Mucosa of rectum (tissue), 2 donors: ENCODE measurements around the gene ERCC1.
"Not testable (repeated sequence)": the region's sequence is repeated elsewhere in the genome, so short reads cannot be mapped to it uniquely, and the experiment has no call there.

ENCODE experiments used
- H3K27ac ChIP-seq, 2 donors: one replicate each; pipeline ENCODE4 v1.7.0; 2013; ENCODE audit warnings: inconsistent platforms in 2 of 2, low read depth in 2 of 2, low read length in 2 of 2
- H3K27me3 ChIP-seq, 2 donors: one replicate each; pipeline ENCODE4 v1.7.0; 2013; ENCODE audit warnings: low read length in 2 of 2; ENCODE audit not compliant: control insufficient read depth in 2 of 2, insufficient read depth in 2 of 2
- H3K36me3 ChIP-seq, 2 donors: one replicate each; pipeline ENCODE4 v1.7.0; 2013; ENCODE audit warnings: low read length in 2 of 2; ENCODE audit not compliant: control insufficient read depth in 2 of 2, insufficient read depth in 2 of 2
- H3K4me1 ChIP-seq, 2 donors: one replicate each; pipeline ENCODE4 v1.7.0; 2013; ENCODE audit warnings: low read length in 2 of 2, mild to moderate bottlenecking in 1 of 2; ENCODE audit not compliant: control insufficient read depth in 2 of 2, insufficient read depth in 2 of 2
- H3K4me3 ChIP-seq, 2 donors: one replicate each; pipeline ENCODE4 v1.7.0; 2013; ENCODE audit warnings: low read length in 2 of 2
- H3K9ac ChIP-seq, 2 donors: one replicate each; pipeline ENCODE4 v1.7.0; 2013; ENCODE audit warnings: low read length in 2 of 2, low read depth in 1 of 2, mild to moderate bottlenecking in 1 of 2
- H3K9me3 ChIP-seq, 2 donors: one replicate each; pipeline ENCODE4 v1.7.0; 2013; ENCODE audit warnings: low read length in 2 of 2; ENCODE audit not compliant: control insufficient read depth in 2 of 2
- donor health status: healthy.
- donor health status: Normal muscosa, but diverticular disease.

Gene ERCC1

DNA sequence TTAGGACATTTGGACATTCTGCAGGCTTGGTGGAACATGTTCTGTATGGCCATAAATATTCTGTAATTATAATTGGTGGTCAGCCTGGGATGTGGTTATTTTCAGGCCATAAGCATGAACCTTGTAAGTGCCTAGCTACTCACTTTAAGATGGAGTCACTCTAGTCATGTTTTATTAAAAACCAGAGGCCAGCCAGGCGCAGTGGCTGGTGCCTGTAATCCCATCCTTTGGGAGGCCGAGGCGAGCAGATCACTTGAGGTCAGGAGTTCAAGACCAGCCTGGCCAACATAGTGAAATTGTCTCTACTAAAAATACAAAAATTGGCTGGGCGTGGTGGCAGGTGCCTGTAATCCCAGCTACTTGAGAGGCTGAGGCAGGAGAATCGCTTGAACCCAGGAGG is 16.1 kb downstream of the ERCC1 start:
- H3K4me1 ChIP-seq: peaks cover 33 to 43% of the 10 kb centered on the region in 2 donors
- not testable (repeated sequence) for H3K36me3 ChIP-seq, H3K27ac ChIP-seq, H3K27me3 ChIP-seq, H3K9me3 ChIP-seq, H3K9ac ChIP-seq, H3K4me3 ChIP-seq

DNA sequence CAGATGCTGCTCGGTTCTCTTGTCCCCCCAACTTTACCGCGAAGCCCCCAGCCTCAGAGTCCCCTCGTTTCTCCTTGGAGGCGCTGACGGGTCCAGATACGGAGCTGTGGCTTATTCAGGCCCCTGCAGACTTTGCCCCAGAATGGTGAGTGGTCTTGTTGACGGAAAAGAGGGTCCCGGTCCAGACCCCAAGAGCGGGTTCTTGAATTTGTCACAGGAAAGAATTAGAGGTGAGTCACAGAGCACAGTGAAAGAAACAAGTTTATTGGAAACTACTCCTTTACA is 16.7 kb downstream of the ERCC1 start:
- Histone ChIP-seq H3K36me3 (peaks cover 0 to 1% of the 10 kb centered on the region in 2 donors), H3K4me1 (peaks cover 35 to 46% of the 10 kb centered on the region in 2 donors), H3K27ac (no peak overlapping the region), H3K27me3 (no peaks in the 10 kb centered on the region), H3K9ac (peak overlapping the region; percentile 61 to 77), H3K4me3 (peak overlapping the region; percentile 94 to 96), H3K9me3 (no peaks in the 10 kb centered on the region)

DNA sequence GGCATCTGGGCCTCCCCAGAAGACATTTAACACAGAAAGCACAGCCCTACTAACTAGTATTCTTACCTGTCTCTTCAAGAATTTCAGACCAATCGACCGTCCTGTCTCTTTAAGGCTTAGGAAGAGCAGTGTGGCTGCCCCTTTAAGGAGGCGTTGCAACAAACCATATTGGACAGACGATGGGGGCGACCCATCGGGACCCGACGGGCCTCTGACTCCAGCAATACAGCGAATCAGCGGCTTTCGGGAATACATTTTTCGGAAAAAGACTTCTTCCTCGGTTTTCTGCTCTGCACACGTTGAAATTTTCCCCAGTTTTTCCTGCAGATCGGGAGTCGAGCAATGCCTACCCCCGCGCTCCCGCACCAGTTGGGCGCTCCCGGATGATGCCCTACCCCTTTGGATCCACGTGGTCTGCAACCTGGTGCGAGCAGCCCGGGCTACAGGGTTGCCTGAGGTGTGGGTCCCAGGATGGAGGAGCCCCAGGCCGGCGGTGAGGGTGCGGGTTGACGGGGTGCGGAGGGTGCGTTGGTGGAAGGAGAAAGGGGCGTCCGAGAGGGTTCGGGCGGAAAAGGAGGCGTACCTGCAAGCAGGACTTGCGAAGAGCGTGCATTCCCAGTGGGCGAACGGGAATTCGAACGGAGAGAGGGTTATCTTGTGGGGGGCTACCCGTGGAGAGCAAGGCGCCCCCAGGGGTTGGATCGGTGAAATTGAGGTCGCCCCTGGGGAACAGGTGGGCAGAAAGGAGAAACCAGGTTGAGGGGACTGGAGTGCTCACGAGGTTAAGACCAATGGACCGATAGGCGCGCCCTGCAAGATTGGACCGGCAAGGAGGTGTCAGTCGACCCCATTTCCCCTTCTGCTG is 17.3 kb downstream of the ERCC1 start, which contains the start of gene POLR1G:
TSS of gene POLR1G (plus strand) at position 419 of the 865 bp plus-strand sequence. CDS start at position 472, 53 bp downstream.
- Histone ChIP-seq H3K27ac (peak within 1 kb of the TSS; percentile 92 to 97), H3K4me3 (peak within 1 kb of the TSS; percentile 94 to 96), H3K9ac (peak within 1 kb of the TSS; percentile 77 to 90), H3K36me3 (peaks cover 0 to 1% of the 10 kb centered on the region in 2 donors), H3K4me1 (peaks cover 35 to 46% of the 10 kb centered on the region in 2 donors), H3K27me3 (no peaks in the 10 kb centered on the region), H3K9me3 (no peaks in the 10 kb centered on the region)

- peak overlapping the region; percentile 77 to 90 for H3K9ac ChIP-seq
- H3K4me1 ChIP-seq: peaks cover 35 to 46% of the 10 kb centered on the region in 2 donors
- H3K27me3 ChIP-seq: no peaks in the 10 kb centered on the region
- H3K27ac ChIP-seq: peak overlapping the region; percentile 92 to 97
- peak overlapping the region; percentile 94 to 96 for H3K4me3 ChIP-seq
- H3K9me3 ChIP-seq: no peaks in the 10 kb centered on the region
- peaks cover 0 to 1% of the 10 kb centered on the region in 2 donors for H3K36me3 ChIP-seq
These were observed 18.1 kb downstream of the ERCC1 start for GRCh38 chr19:45405435-45406225.

DNA sequence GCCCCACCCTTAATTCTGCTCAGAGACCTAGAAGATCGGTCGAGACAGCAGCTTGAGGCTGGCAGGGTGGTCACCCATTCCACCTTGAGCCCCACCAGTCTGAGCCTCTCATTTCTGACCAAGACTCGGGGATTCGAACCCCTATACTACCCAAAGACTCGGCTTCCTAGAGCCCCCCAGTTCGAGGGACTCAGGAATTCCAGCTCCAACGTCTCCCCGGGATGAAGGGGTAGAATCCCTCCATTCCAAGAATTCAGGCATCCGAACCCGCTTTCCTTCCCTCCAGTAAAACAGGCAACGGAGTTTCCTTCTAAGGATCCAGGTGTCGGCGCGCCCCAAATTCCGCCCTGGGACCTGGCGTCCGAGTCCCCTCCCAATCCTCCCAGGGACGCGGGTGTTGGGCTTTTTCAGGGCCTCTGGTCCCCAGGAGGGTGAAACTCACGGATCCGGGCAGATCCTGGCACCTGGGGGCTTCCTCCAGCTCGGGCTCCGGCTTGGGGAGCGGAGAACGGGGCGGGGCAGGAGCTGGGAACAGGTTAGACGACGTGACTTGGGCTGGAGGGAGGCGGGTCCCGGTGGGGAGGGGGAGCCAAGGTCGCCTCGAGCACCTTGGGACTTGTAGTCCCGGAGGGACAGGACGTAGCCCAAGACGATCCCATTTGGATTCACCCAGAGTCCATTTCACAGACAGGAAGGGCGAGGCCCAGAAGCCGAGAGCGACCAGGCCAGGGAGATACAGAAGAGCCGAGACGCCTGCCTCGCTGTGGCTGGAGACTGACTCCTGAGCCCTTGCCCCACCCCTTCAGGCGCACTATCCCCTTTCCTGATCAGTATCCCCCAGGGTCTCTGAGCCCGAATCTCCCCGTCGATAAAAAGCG is 18.9 kb downstream of the ERCC1 start, which contains the start of gene PPP1R13L:
TSS of gene PPP1R13L (minus strand) at position 513 of the 878 bp plus-strand sequence. CDS start 6,751 bp downstream, outside the sequence.
- peaks cover 35 to 46% of the 10 kb centered on the region in 2 donors for H3K4me1 ChIP-seq
- H3K27ac ChIP-seq: peak within 1 kb of the TSS; percentile 92 to 97

DNA sequence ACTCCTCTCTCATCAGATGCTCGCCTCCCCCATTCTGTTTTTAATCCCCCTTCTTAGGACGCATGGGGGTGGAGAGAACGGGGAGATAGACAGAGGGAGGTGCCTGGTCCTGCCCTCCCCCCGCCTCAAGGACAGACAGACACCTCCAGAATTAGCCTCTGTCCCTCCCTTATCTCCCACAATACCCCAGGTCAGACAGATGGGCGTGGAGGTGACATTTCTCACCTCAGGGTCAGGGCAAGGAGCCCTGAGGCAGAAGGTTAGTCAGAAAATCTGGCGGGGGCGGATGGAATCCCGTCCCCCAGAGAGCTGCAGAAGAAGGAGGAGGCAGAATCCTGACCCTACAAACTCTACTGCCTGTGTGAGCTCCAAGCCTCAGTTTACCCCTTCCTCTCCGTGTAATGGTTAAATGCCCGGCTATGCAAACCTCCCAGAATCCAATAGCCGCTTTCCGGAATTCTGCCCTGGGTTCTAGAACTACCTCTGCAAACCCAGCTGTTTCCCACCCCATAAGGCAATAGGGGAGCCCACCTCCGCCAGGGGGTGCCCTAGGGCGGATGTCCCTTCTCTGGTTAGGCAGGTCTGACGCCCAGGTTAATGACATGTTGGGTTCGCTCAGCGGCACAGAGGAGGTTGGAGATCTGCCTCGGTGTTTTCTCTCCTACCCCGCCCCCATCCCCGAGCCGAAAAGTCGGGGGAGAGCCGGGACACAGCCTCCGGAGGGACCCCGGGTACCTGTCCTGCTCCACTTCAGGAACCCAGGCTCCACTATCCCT is 19.7 kb downstream of the ERCC1 start:
- H3K27ac ChIP-seq: peak overlapping the region; percentile 92 to 97
- peaks cover 35 to 46% of the 10 kb centered on the region in 2 donors for H3K4me1 ChIP-seq
- H3K27me3 ChIP-seq: no peaks in the 10 kb centered on the region
- peaks cover 0 to 1% of the 10 kb centered on the region in 2 donors for H3K36me3 ChIP-seq
- H3K9ac ChIP-seq: peak overlapping the region; percentile 77 to 84
- no peaks in the 10 kb centered on the region for H3K9me3 ChIP-seq
- peak overlapping the region; percentile 94 to 96 for H3K4me3 ChIP-seq

More for the DNA sequence above, 18.9 kb downstream of the ERCC1 start, which contains the start of gene PPP1R13L:
- Histone ChIP-seq H3K9me3 (no peaks in the 10 kb centered on the region), H3K27me3 (no peaks in the 10 kb centered on the region), H3K4me3 (peak within 1 kb of the TSS; percentile 94 to 96), H3K9ac (peak within 1 kb of the TSS; percentile 77 to 90), H3K36me3 (peaks cover 0 to 1% of the 10 kb centered on the region in 2 donors)

DNA sequence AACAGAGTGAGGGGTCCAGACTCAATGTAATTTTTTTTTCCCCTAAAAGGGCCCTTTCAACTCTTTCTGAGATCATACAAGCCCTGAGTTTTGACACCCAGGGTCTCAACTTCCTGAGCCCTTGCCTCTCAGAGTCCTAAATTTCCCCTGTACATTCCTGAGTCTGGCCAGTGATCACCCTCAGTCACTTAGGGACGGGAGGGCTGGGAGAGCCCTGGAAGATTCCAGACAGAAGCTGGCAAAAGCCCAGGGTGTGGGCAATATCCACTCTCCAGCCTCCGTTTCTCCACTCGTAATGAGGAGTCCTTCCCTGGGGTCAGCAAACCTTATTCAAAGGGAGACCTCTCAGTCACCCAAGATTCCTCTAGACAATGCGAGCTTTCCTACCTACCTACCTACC is 20.4 kb downstream of the ERCC1 start:
- Histone ChIP-seq H3K4me3 (peak overlapping the region in 1 of 2 donors; percentile 94), H3K4me1 (peaks cover 39 to 50% of the 10 kb centered on the region in 2 donors), H3K27ac (no peak overlapping the region)

GRCh38 chr19:45402298-45403061 is 21.2 kb downstream of the ERCC1 start:
- peak overlapping the region; percentile 13 to 14 for H3K9ac ChIP-seq
- no peaks in the 10 kb centered on the region for H3K9me3 ChIP-seq
- no peaks in the 10 kb centered on the region for H3K27me3 ChIP-seq
- H3K4me1 ChIP-seq: peaks cover 38 to 53% of the 10 kb centered on the region in 2 donors
- peak overlapping the region in 1 of 2 donors; percentile 38 for H3K27ac ChIP-seq
- no peak overlapping the region for H3K4me3 ChIP-seq
- no peaks in the 10 kb centered on the region for H3K36me3 ChIP-seq

More for the DNA sequence above, 20.4 kb downstream of the ERCC1 start:
- Histone ChIP-seq H3K36me3 (peaks cover 0 to 1% of the 10 kb centered on the region in 2 donors), H3K9me3 (no peaks in the 10 kb centered on the region), H3K9ac (peak overlapping the region; percentile 13 to 32), H3K27me3 (no peaks in the 10 kb centered on the region)
